Measurements from ENCODE around the gene NME2.

Gene NME2

DNA sequence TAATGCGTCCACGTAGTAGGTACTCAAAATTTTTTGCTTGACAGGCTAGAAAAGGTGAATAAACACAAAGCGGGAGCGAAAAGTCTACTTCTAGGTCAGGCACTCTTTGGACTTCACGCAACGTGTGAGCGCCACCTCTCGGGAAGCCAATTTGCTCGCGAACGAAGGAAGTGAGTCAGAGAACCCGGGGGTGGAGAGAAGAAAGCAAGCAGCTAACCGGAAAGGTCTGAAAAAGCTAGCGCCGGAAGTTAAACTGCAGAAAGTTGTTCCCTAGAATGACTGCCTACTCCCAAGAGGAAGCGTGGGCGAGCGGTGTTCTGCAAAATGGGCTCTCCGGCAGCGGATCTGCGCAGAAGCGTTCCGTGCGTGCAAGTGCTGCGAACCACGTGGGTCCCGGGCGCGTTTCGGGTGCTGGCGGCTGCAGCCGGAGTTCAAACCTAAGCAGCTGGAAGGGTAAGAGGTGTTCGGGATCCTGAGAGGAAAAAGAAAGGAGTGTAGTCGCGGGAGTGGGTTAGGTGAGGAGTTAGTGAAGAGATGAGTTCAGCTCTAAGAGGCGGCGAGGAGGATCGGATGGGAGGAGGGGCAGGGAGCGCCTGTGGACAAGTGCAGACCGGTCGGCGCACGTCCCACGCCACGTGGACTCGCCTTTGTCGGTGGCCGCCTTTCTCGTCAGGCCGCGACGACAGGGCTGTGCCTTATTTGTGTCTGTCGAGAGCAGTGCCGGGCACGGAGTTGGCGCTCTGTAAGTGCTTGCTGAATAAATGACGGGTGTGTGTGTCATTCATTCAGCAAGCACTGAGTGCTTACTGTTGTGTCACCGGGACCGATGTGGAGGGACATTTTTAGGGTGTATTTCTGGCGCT is 12.8 kb upstream of the NME2 start, which contains the start of gene NME1:
NME1 (plus strand) TSS at position 350 of the 863 bp plus-strand sequence. CDS start 2,096 bp downstream, outside the sequence.
- TF ChIP-seq, protein P1, sequence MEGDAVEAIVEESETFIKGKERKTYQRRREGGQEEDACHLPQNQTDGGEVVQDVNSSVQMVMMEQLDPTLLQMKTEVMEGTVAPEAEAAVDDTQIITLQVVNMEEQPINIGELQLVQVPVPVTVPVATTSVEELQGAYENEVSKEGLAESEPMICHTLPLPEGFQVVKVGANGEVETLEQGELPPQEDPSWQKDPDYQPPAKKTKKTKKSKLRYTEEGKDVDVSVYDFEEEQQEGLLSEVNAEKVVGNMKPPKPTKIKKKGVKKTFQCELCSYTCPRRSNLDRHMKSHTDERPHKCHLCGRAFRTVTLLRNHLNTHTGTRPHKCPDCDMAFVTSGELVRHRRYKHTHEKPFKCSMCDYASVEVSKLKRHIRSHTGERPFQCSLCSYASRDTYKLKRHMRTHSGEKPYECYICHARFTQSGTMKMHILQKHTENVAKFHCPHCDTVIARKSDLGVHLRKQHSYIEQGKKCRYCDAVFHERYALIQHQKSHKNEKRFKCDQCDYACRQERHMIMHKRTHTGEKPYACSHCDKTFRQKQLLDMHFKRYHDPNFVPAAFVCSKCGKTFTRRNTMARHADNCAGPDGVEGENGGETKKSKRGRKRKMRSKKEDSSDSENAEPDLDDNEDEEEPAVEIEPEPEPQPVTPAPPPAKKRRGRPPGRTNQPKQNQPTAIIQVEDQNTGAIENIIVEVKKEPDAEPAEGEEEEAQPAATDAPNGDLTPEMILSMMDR (conservative IDR thresholded peaks at IDR 0.05; ENCODE audit: low read depth, low read length) = peak; percentile 90
- DNase-seq (ENCODE audit: low read depth) = peak; percentile 98
- H3K4me3 ChIP-seq (ENCODE audit: low read length) = peak within 1 kb of the TSS; percentile 95

DNA sequence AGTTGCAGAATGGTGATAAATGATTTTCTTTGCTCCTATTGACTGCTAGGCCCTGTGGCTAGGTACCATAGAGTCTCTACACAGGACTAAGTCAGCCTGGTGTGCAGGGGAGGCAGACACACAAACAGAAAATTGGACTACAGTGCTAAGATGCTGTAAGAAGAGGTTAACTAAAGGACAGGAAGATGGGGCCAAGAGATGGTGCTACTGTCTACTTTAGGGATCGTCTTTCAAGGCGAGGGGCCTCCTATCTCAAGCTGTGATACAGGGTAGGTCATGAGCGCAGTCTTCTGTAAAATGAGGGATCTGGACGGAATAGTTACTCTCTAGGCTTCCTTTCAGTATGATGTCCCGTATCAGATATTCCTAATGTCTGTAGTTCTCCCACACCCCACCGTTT is 12.0 kb upstream of the NME2 start:
- H3K4me3 ChIP-seq (ENCODE audit: low read length) = peak overlapping the region; percentile 95
- DNase-seq (ENCODE audit: low read depth) = no peak
- TF ChIP-seq, protein P1 (conservative IDR thresholded peaks at IDR 0.05; ENCODE audit: low read depth, low read length) = no peak

DNA sequence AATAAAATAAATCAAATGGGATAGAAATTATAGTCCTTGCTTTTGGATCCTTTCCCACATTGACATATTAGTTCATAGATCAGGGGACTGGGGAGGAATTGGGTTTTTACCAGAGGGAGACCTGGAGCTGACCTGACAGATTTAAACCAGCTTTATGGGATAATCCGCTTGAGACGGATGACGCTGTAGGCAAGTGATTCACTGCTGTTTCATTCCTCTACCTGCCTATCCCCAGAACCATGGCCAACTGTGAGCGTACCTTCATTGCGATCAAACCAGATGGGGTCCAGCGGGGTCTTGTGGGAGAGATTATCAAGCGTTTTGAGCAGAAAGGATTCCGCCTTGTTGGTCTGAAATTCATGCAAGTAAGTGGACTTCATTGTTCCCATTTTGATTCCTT is 10.8 kb upstream of the NME2 start:
- peak overlapping the region; percentile 1 for H3K4me3 ChIP-seq (ENCODE audit: low read length)
- peak; percentile 47 for DNase-seq (ENCODE audit: low read depth)
- TF ChIP-seq, protein P1 (conservative IDR thresholded peaks at IDR 0.05; ENCODE audit: low read depth, low read length) = no peak

DNA sequence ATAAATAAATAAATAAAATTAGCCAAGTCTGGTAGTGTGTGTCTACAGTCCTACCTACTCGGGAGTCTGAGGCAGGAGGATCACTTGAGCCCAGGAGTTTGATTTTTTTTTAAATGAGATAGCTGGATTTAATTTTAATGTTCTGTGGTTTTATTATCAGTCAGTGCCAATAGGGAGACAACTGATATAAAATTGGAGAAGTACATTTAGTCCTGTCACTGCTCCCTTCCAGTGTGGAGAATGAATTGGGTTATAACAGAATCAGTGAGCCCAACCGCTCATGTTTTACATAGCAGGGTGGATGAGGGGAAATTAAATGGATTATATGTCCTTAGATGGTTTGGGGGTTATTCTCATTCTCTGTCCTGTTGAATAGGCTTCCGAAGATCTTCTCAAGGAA is 6.6 kb upstream of the NME2 start:
- H3K4me3 ChIP-seq (ENCODE audit: low read length) = no peak overlapping the region
- no peak for DNase-seq (ENCODE audit: low read depth)
- TF ChIP-seq, protein P1 (conservative IDR thresholded peaks at IDR 0.05; ENCODE audit: low read depth, low read length) = no peak

DNA sequence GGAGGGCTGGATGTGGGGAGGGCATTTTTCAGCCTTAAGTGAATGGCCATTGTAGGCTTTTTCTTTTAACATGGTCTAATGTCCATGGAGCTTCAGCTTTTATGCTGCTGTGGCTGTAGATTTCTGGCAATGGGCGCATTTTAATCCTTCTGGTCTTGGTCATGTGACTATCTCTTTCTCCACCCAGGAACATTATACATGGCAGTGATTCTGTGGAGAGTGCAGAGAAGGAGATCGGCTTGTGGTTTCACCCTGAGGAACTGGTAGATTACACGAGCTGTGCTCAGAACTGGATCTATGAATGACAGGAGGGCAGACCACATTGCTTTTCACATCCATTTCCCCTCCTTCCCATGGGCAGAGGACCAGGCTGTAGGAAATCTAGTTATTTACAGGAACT is 4.7 kb upstream of the NME2 start:
- no peak overlapping the region for H3K4me3 ChIP-seq (ENCODE audit: low read length)
- no peak for DNase-seq (ENCODE audit: low read depth)
- TF ChIP-seq, protein P1 (conservative IDR thresholded peaks at IDR 0.05; ENCODE audit: low read depth, low read length) = no peak

DNA sequence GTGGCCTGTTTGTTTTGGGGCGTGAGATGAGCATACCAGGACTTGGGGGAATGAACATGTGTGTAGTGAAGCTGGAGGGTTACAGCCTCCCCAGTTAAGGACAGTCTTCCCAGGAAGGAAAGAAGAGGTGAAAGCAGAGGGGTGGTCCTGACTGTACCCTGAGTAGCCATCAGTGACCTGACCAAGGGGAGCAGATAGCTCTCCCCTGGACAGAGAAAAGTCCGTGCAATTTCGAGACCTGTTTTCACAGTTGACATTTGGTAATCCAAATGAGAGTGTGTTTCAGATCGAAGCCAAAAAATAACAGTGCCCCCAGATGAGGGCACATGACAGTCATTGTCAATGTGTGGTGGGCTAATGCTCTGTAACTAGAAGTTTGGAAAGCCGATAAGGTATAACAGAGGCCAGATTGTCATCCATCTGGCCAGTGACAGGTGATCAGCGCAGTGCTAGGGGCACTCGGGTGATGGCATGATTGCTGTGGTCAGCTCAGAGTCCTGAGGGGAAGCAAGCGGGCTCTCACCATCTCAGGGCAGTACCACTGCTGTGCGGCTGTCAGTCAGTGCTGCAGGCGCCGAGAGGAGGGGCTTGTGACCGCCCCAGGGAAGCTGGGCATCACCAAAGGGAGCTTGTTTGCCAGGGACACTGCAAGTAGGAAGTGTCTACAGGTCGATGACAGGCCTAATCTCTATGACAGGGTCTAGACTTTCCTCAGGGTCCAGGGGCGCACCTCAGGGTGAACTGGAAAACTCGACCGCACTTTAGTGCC is 1.1 kb upstream of the NME2 start:
- peak overlapping the region; percentile 76 for H3K4me3 ChIP-seq (ENCODE audit: low read length)
- no peak for DNase-seq (ENCODE audit: low read depth)
- TF ChIP-seq, protein P1 (conservative IDR thresholded peaks at IDR 0.05; ENCODE audit: low read depth, low read length) = no peak

Measured in retinal pigment epithelial cell (primary cell).